Measurements from ENCODE around the gene RBBP7.

RBBP7 gene

GRCh38 chrX:16870095-16870861 lies at the start of gene RBBP7:
Gene RBBP7 (minus strand): TSS chrX:16870362. CDS start chrX:16870053, 309 bp downstream.
- no peaks in the 10 kb centered on the region; the same call in 1 of the 2 replicates for H3K27me3 ChIP-seq (ENCODE audit: insufficient read depth, low read length)
- peak within 1 kb of the TSS; percentile 94 for H3K4me3 ChIP-seq (ENCODE audit: low read length)
- H3K27ac ChIP-seq (ENCODE audit: low read length): no peak within 1 kb of the TSS
- H3K36me3 ChIP-seq (ENCODE audit: insufficient read depth, low read depth, low read length): peaks cover 28% of the 10 kb centered on the region
- peaks cover 4% of the 10 kb centered on the region; the same call in 1 of the 2 replicates for H3K4me1 ChIP-seq (ENCODE audit: insufficient read depth, low read length)
- H3K9ac ChIP-seq (ENCODE audit: low read depth, low read length): peak within 1 kb of the TSS; percentile 89
- H3K9me3 ChIP-seq (ENCODE audit: insufficient read depth, low read depth, low read length): no peaks in the 10 kb centered on the region

- Histone ChIP-seq H3K9me3 (ENCODE audit: insufficient read depth, low read depth, low read length) (no peaks in the 10 kb centered on the region), H3K4me1 (ENCODE audit: insufficient read depth, low read length) (peaks cover 2% of the 10 kb centered on the region), H3K9ac (ENCODE audit: low read depth, low read length) (no peak overlapping the region), H3K36me3 (ENCODE audit: insufficient read depth, low read depth, low read length) (no peaks in the 10 kb centered on the region), H3K4me3 (ENCODE audit: low read length) (no peak overlapping the region), H3K27me3 (ENCODE audit: insufficient read depth, low read length) (no peaks in the 10 kb centered on the region), H3K27ac (ENCODE audit: low read length) (no peak overlapping the region)
Measured at GRCh38 chrX:16918979-16919378, 48.8 kb upstream of the RBBP7 start.

- Histone ChIP-seq H3K9ac (ENCODE audit: low read depth, low read length) (no peak overlapping the region), H3K4me3 (ENCODE audit: low read length) (no peak overlapping the region), H3K9me3 (ENCODE audit: insufficient read depth, low read depth, low read length) (no peaks in the 10 kb centered on the region), H3K27me3 (ENCODE audit: insufficient read depth, low read length) (no peaks in the 10 kb centered on the region), H3K27ac (ENCODE audit: low read length) (no peak overlapping the region), H3K4me1 (ENCODE audit: insufficient read depth, low read length) (no peaks in the 10 kb centered on the region), H3K36me3 (ENCODE audit: insufficient read depth, low read depth, low read length) (no peaks in the 10 kb centered on the region)
Measured at GRCh38 chrX:16917120-16917519, 47.0 kb upstream of the RBBP7 start.

- Histone ChIP-seq H3K36me3 (ENCODE audit: insufficient read depth, low read depth, low read length) (no peaks in the 10 kb centered on the region), H3K4me3 (ENCODE audit: low read length) (no peak overlapping the region), H3K27me3 (ENCODE audit: insufficient read depth, low read length) (no peaks in the 10 kb centered on the region), H3K9me3 (ENCODE audit: insufficient read depth, low read depth, low read length) (no peaks in the 10 kb centered on the region), H3K9ac (ENCODE audit: low read depth, low read length) (no peak overlapping the region), H3K27ac (ENCODE audit: low read length) (no peak overlapping the region), H3K4me1 (ENCODE audit: insufficient read depth, low read length) (no peaks in the 10 kb centered on the region)
Measured at GRCh38 chrX:16916561-16916960, 46.4 kb upstream of the RBBP7 start.

GRCh38 chrX:16914058-16914457 lies 43.9 kb upstream of the RBBP7 start:
- no peaks in the 10 kb centered on the region for H3K9me3 ChIP-seq (ENCODE audit: insufficient read depth, low read depth, low read length)
- no peak overlapping the region for H3K27ac ChIP-seq (ENCODE audit: low read length)
- H3K27me3 ChIP-seq (ENCODE audit: insufficient read depth, low read length): no peaks in the 10 kb centered on the region

GRCh38 chrX:16910376-16910775 lies 40.2 kb upstream of the RBBP7 start:
- H3K36me3 ChIP-seq (ENCODE audit: insufficient read depth, low read depth, low read length): no peaks in the 10 kb centered on the region
- H3K27ac ChIP-seq (ENCODE audit: low read length): no peak overlapping the region
- H3K4me1 ChIP-seq (ENCODE audit: insufficient read depth, low read length): no peaks in the 10 kb centered on the region
- no peaks in the 10 kb centered on the region for H3K9me3 ChIP-seq (ENCODE audit: insufficient read depth, low read depth, low read length)
- no peaks in the 10 kb centered on the region for H3K27me3 ChIP-seq (ENCODE audit: insufficient read depth, low read length)
- H3K9ac ChIP-seq (ENCODE audit: low read depth, low read length): no peak overlapping the region
- no peak overlapping the region for H3K4me3 ChIP-seq (ENCODE audit: low read length)

More at GRCh38 chrX:16914058-16914457, 43.9 kb upstream of the RBBP7 start:
- Histone ChIP-seq H3K4me1 (ENCODE audit: insufficient read depth, low read length) (no peaks in the 10 kb centered on the region), H3K4me3 (ENCODE audit: low read length) (no peak overlapping the region), H3K9ac (ENCODE audit: low read depth, low read length) (no peak overlapping the region), H3K36me3 (ENCODE audit: insufficient read depth, low read depth, low read length) (no peaks in the 10 kb centered on the region)

GRCh38 chrX:16903274-16904022 lies 33.3 kb upstream of the RBBP7 start:
- Histone ChIP-seq H3K27ac (ENCODE audit: low read length) (no peak overlapping the region), H3K27me3 (ENCODE audit: insufficient read depth, low read length) (no peaks in the 10 kb centered on the region), H3K9ac (ENCODE audit: low read depth, low read length) (no peak overlapping the region), H3K9me3 (ENCODE audit: insufficient read depth, low read depth, low read length) (no peaks in the 10 kb centered on the region), H3K36me3 (ENCODE audit: insufficient read depth, low read depth, low read length) (no peaks in the 10 kb centered on the region), H3K4me3 (ENCODE audit: low read length) (no peak overlapping the region), H3K4me1 (ENCODE audit: insufficient read depth, low read length) (no peaks in the 10 kb centered on the region)

- Histone ChIP-seq H3K36me3 (ENCODE audit: insufficient read depth, low read depth, low read length) (no peaks in the 10 kb centered on the region), H3K4me1 (ENCODE audit: insufficient read depth, low read length) (no peaks in the 10 kb centered on the region), H3K9me3 (ENCODE audit: insufficient read depth, low read depth, low read length) (no peaks in the 10 kb centered on the region), H3K9ac (ENCODE audit: low read depth, low read length) (no peak overlapping the region), H3K4me3 (ENCODE audit: low read length) (no peak overlapping the region), H3K27ac (ENCODE audit: low read length) (no peak overlapping the region), H3K27me3 (ENCODE audit: insufficient read depth, low read length) (no peaks in the 10 kb centered on the region)
Measured at GRCh38 chrX:16897445-16897844, 27.3 kb upstream of the RBBP7 start.

- no peaks in the 10 kb centered on the region for H3K4me1 ChIP-seq (ENCODE audit: insufficient read depth, low read length)
- H3K9me3 ChIP-seq (ENCODE audit: insufficient read depth, low read depth, low read length): no peaks in the 10 kb centered on the region
- 0 out of 2 replicates have a peak overlapping the region, but pooled peaks have one; percentile 42 for H3K9ac ChIP-seq (ENCODE audit: low read depth, low read length)
- no peaks in the 10 kb centered on the region for H3K36me3 ChIP-seq (ENCODE audit: insufficient read depth, low read depth, low read length)
- H3K4me3 ChIP-seq (ENCODE audit: low read length): no peak overlapping the region
- no peaks in the 10 kb centered on the region for H3K27me3 ChIP-seq (ENCODE audit: insufficient read depth, low read length)
- no peak overlapping the region for H3K27ac ChIP-seq (ENCODE audit: low read length)
Measured at GRCh38 chrX:16892504-16893362, 22.6 kb upstream of the RBBP7 start.

GRCh38 chrX:16885628-16886027 lies 15.5 kb upstream of the RBBP7 start:
- Histone ChIP-seq H3K36me3 (ENCODE audit: insufficient read depth, low read depth, low read length) (no peaks in the 10 kb centered on the region), H3K9ac (ENCODE audit: low read depth, low read length) (no peak overlapping the region), H3K9me3 (ENCODE audit: insufficient read depth, low read depth, low read length) (no peaks in the 10 kb centered on the region), H3K27ac (ENCODE audit: low read length) (no peak overlapping the region), H3K4me3 (ENCODE audit: low read length) (no peak overlapping the region), H3K4me1 (ENCODE audit: insufficient read depth, low read length) (no peaks in the 10 kb centered on the region), H3K27me3 (ENCODE audit: insufficient read depth, low read length) (no peaks in the 10 kb centered on the region; the same call in 1 of the 2 replicates)

GRCh38 chrX:16883487-16883804 lies 13.3 kb upstream of the RBBP7 start:
- no peaks in the 10 kb centered on the region for H3K4me1 ChIP-seq (ENCODE audit: insufficient read depth, low read length)
- H3K36me3 ChIP-seq (ENCODE audit: insufficient read depth, low read depth, low read length): no peaks in the 10 kb centered on the region
- H3K9ac ChIP-seq (ENCODE audit: low read depth, low read length): no peak overlapping the region
- H3K4me3 ChIP-seq (ENCODE audit: low read length): peak overlapping the region; percentile 91; the same call in 1 of the 2 replicates
- no peaks in the 10 kb centered on the region; the same call in 1 of the 2 replicates for H3K27me3 ChIP-seq (ENCODE audit: insufficient read depth, low read length)
- H3K27ac ChIP-seq (ENCODE audit: low read length): no peak overlapping the region
- no peaks in the 10 kb centered on the region for H3K9me3 ChIP-seq (ENCODE audit: insufficient read depth, low read depth, low read length)
